BLaER1 treated with 17β-estradiol and CSF1 and Interleukin-3, amounts not matched to agents 10 nM and 100 nM (cell line): ENCODE results near the gene GPC6.

Source experiments
- H3K27ac ChIP-seq, 11 experiments: shearing (Covaris generic); formaldehyde crosslinking; 2 replicates each; pipeline ENCODE4 v1.8.1; 2022
- H3K27me3 ChIP-seq, 11 experiments: shearing (Covaris generic); formaldehyde crosslinking; 2 replicates each; pipeline ENCODE4 v1.8.1; 2022
- H3K36me3 ChIP-seq, 11 experiments: shearing (Covaris generic); formaldehyde crosslinking; 2 replicates each; pipeline ENCODE4 v1.8.1; 2022
- H3K4me1 ChIP-seq, 10 experiments: shearing (Covaris generic); formaldehyde crosslinking; 2 replicates each; pipeline ENCODE4 v1.8.1; 2022
- H3K4me2 ChIP-seq, 11 experiments: shearing (Covaris generic); formaldehyde crosslinking; 2 replicates each; pipeline ENCODE4 v1.8.1; 2022
- H3K4me3 ChIP-seq, 10 experiments: shearing (Covaris generic); formaldehyde crosslinking; 2 replicates each; pipeline ENCODE4 v1.8.1; 2022
- H3K9ac ChIP-seq, 11 experiments: shearing (Covaris generic); formaldehyde crosslinking; 2 replicates each; pipeline ENCODE4 v1.8.1; 2022
- H3K9me3 ChIP-seq, 11 experiments: shearing (Covaris generic); formaldehyde crosslinking; replicated peaks in 1 of 11; 2 replicates each; pipeline ENCODE4 v1.8.1; 2022
- H4K20me1 ChIP-seq, 11 experiments: shearing (Covaris generic); formaldehyde crosslinking; 2 replicates each; pipeline ENCODE4 v1.8.1; 2022
- Cebpa-rat ChIP-seq, 11 experiments: shearing (Covaris generic); IDR thresholded peaks; 2 replicates each; pipeline ENCODE4 v1.8.1; 2022

GPC6 gene

GRCh38 chr13:93900731-93901130 lies 674.1 kb downstream of the GPC6 start:
- H3K4me3 ChIP-seq = no peak overlapping the region
- no peaks in the 10 kb centered on the region for H4K20me1 ChIP-seq
- no peaks in the 10 kb centered on the region for H3K4me1 ChIP-seq
- H3K9me3 ChIP-seq = no peaks in the 10 kb centered on the region
- no peaks in the 10 kb centered on the region for H3K27me3 ChIP-seq
- H3K9ac ChIP-seq = no peak overlapping the region
- TF ChIP-seq Cebpa-rat (IDR thresholded peaks at IDR 0.05) = no peak
- no peaks in the 10 kb centered on the region for H3K36me3 ChIP-seq
- no peak overlapping the region for H3K27ac ChIP-seq
- H3K4me2 ChIP-seq = no peak overlapping the region

GRCh38 chr13:93903909-93904308 lies 677.3 kb downstream of the GPC6 start:
- no peaks in the 10 kb centered on the region for H3K9me3 ChIP-seq
- no peaks in the 10 kb centered on the region for H3K27me3 ChIP-seq
- no peaks in the 10 kb centered on the region for H3K4me1 ChIP-seq
- H4K20me1 ChIP-seq = no peaks in the 10 kb centered on the region
- H3K4me2 ChIP-seq = no peak overlapping the region
- no peak for TF ChIP-seq Cebpa-rat (IDR thresholded peaks at IDR 0.05)
- H3K36me3 ChIP-seq = no peaks in the 10 kb centered on the region
- no peak overlapping the region for H3K4me3 ChIP-seq
- no peak overlapping the region for H3K9ac ChIP-seq
- no peak overlapping the region for H3K27ac ChIP-seq

- Histone ChIP-seq H3K9me3 (peaks cover 0 to under 1% (median 0%) of the 10 kb centered on the region in 11 experiments; a peak in 1 of 22 replicates), H3K4me1 (no peaks in the 10 kb centered on the region), H3K36me3 (no peaks in the 10 kb centered on the region), H3K9ac (no peak overlapping the region), H4K20me1 (no peaks in the 10 kb centered on the region), H3K27ac (no peak overlapping the region), H3K4me3 (no peak overlapping the region), H3K27me3 (no peaks in the 10 kb centered on the region), H3K4me2 (no peak overlapping the region)
- no peak for TF ChIP-seq Cebpa-rat (IDR thresholded peaks at IDR 0.05)
Measured at GRCh38 chr13:93915269-93915809, 688.7 kb downstream of the GPC6 start.

- Histone ChIP-seq H3K9ac (no peak overlapping the region), H3K27ac (no peak overlapping the region), H3K4me3 (no peak overlapping the region), H3K4me2 (no peak overlapping the region), H3K27me3 (no peaks in the 10 kb centered on the region), H3K36me3 (no peaks in the 10 kb centered on the region), H3K4me1 (peaks cover 0 to 4% (median 0%) of the 10 kb centered on the region in 10 experiments; a peak in 2 of 20 replicates), H4K20me1 (no peaks in the 10 kb centered on the region), H3K9me3 (peaks cover 8 to 16% (median 10%) of the 10 kb centered on the region in 11 experiments; a peak in 13 of 22 replicates)
- TF ChIP-seq Cebpa-rat (IDR thresholded peaks at IDR 0.05) = no peak
Measured at GRCh38 chr13:93922063-93922855, 695.7 kb downstream of the GPC6 start.

- Histone ChIP-seq H3K36me3 (no peaks in the 10 kb centered on the region), H3K27ac (no peak overlapping the region), H3K4me2 (no peak overlapping the region), H3K27me3 (no peaks in the 10 kb centered on the region), H4K20me1 (no peaks in the 10 kb centered on the region), H3K4me1 (peaks cover 0 to 10% (median 0%) of the 10 kb centered on the region in 10 experiments; a peak in 2 of 20 replicates), H3K4me3 (no peak overlapping the region), H3K9ac (no peak overlapping the region), H3K9me3 (peaks cover 4 to 10% (median 7%) of the 10 kb centered on the region in 11 experiments; a peak in 14 of 22 replicates)
- no peak for TF ChIP-seq Cebpa-rat (IDR thresholded peaks at IDR 0.05)
Measured at GRCh38 chr13:93925990-93926389, 699.4 kb downstream of the GPC6 start.

GRCh38 chr13:93926425-93926824 lies 699.8 kb downstream of the GPC6 start:
- H3K27me3 ChIP-seq = no peaks in the 10 kb centered on the region
- H3K4me3 ChIP-seq = no peak overlapping the region
- no peaks in the 10 kb centered on the region for H3K36me3 ChIP-seq
- H3K9me3 ChIP-seq = peaks cover 0 to 6% (median 3%) of the 10 kb centered on the region in 11 experiments; a peak in 13 of 22 replicates
- TF ChIP-seq Cebpa-rat (IDR thresholded peaks at IDR 0.05) = no peak
- H4K20me1 ChIP-seq = no peaks in the 10 kb centered on the region
- H3K9ac ChIP-seq = no peak overlapping the region
- no peak overlapping the region for H3K27ac ChIP-seq
- H3K4me2 ChIP-seq = no peak overlapping the region
- peaks cover 0 to 10% (median 0%) of the 10 kb centered on the region in 10 experiments; a peak in 2 of 20 replicates for H3K4me1 ChIP-seq

- no peaks in the 10 kb centered on the region for H3K36me3 ChIP-seq
- no peak overlapping the region for H3K9ac ChIP-seq
- TF ChIP-seq Cebpa-rat (IDR thresholded peaks at IDR 0.05) = no peak
- no peaks in the 10 kb centered on the region for H4K20me1 ChIP-seq
- no peak overlapping the region for H3K4me3 ChIP-seq
- H3K27ac ChIP-seq = no peak overlapping the region
- H3K27me3 ChIP-seq = no peaks in the 10 kb centered on the region
- peaks cover 0 to 10% (median 0%) of the 10 kb centered on the region in 10 experiments; a peak in 2 of 20 replicates for H3K4me1 ChIP-seq
- peak overlapping the region in 2 of 11 experiments; percentile 5 to 19; a peak in 2 of 22 replicates for H3K4me2 ChIP-seq
- no peaks in the 10 kb centered on the region; a peak in 1 of 22 replicates for H3K9me3 ChIP-seq
Measured at GRCh38 chr13:93927431-93927830, 700.8 kb downstream of the GPC6 start.

GRCh38 chr13:93932901-93933300 lies 706.3 kb downstream of the GPC6 start:
- no peak overlapping the region for H3K9ac ChIP-seq
- H3K36me3 ChIP-seq = no peaks in the 10 kb centered on the region
- 0 out of 20 replicates have a peak, but pooled peaks cover 0 to 1% (median 0%) of the 10 kb centered on the region in 10 experiments for H3K4me1 ChIP-seq
- H4K20me1 ChIP-seq = no peaks in the 10 kb centered on the region
- H3K9me3 ChIP-seq = no peaks in the 10 kb centered on the region; a peak in 1 of 22 replicates
- H3K27ac ChIP-seq = no peak overlapping the region
- H3K4me2 ChIP-seq = no peak overlapping the region
- TF ChIP-seq Cebpa-rat (IDR thresholded peaks at IDR 0.05) = no peak
- H3K4me3 ChIP-seq = no peak overlapping the region
- no peaks in the 10 kb centered on the region for H3K27me3 ChIP-seq

- H3K27me3 ChIP-seq = no peaks in the 10 kb centered on the region
- H3K4me1 ChIP-seq = no peaks in the 10 kb centered on the region
- no peaks in the 10 kb centered on the region for H3K36me3 ChIP-seq
- H3K27ac ChIP-seq = no peak overlapping the region
- no peak for TF ChIP-seq Cebpa-rat (IDR thresholded peaks at IDR 0.05)
- H3K4me2 ChIP-seq = no peak overlapping the region
- H3K4me3 ChIP-seq = no peak overlapping the region
- no peaks in the 10 kb centered on the region for H4K20me1 ChIP-seq
- H3K9ac ChIP-seq = no peak overlapping the region
- no peaks in the 10 kb centered on the region for H3K9me3 ChIP-seq
Measured at GRCh38 chr13:93936901-93937300, 710.3 kb downstream of the GPC6 start.
